Calu3 (cell line): ENCODE measurements around the gene DCAF12. TPM values are rescaled to one million over a fixed set of nuclear protein-coding genes. Genes with fewer than 3 reads are reported as not detected.

ENCODE experiments used
- BruUV-seq: library from RNA; stranded (reverse); fragments of 400-500 nt; replicated peaks from 2 replicates; lab custom pipeline; 2021; lab: Mats Ljungman, UMichigan
- CTCF ChIA-PET: fragments of 300-600 bp; sonication (Branson Sonifier 250); formaldehyde crosslinking; loops from one replicate; lab custom pipeline; 2022; ENCODE audit warnings: antibody characterized with exemption; lab: Charles Lee
- DNase-seq: peaks from one replicate; pipeline ENCODE4 v3.0.0; 2022
- H3K27ac Mint-ChIP-seq: one replicate; pipeline ENCODE4 v1.8.0; 2022; ENCODE audit warnings: mixed read lengths; ENCODE audit not compliant: unreplicated experiment
- H3K27me3 Mint-ChIP-seq: one replicate; pipeline ENCODE4 v1.8.0; 2022; ENCODE audit warnings: mixed read lengths; ENCODE audit not compliant: unreplicated experiment
- H3K36me3 Mint-ChIP-seq: one replicate; pipeline ENCODE4 v1.8.0; 2022; ENCODE audit warnings: mild to moderate bottlenecking, moderate library complexity, mixed read lengths; ENCODE audit not compliant: insufficient read depth, unreplicated experiment
- H3K4me1 Mint-ChIP-seq: one replicate; pipeline ENCODE4 v1.8.0; 2022; ENCODE audit warnings: mild to moderate bottlenecking, low read depth, mixed read lengths; ENCODE audit not compliant: unreplicated experiment
- H3K4me3 Mint-ChIP-seq: one replicate; pipeline ENCODE4 v1.8.0; 2022; ENCODE audit warnings: mild to moderate bottlenecking, low read depth, moderate library complexity, mixed read lengths; ENCODE audit not compliant: unreplicated experiment
- H3K9me3 Mint-ChIP-seq: one replicate; pipeline ENCODE4 v1.8.0; 2022; ENCODE audit warnings: low read depth, mixed read lengths; ENCODE audit not compliant: unreplicated experiment
- intact Hi-C: fragments of 100-400 bp; cut with micrococcal nuclease; formaldehyde crosslinking; loops from one replicate; pipeline ENCODE4 v1.10.0; 2022; ENCODE audit not compliant: unreplicated experiment
- total RNA-seq: library from RNA; stranded (reverse); gene quantifications from 2 replicates; pipeline ENCODE4 v1.2.3, GENCODE V29; 2022
- TF ChIP-seq, protein P1 (sequence below): fragments of 200-600 bp; IDR thresholded peaks from one replicate; pipeline ENCODE4 v1.8.0; 2022; ENCODE audit warnings: antibody characterized with exemption; ENCODE audit not compliant: unreplicated experiment

DCAF12 gene
- total RNA-seq, 1 experiment from 2014 or later: 20.8 TPM

DNA sequence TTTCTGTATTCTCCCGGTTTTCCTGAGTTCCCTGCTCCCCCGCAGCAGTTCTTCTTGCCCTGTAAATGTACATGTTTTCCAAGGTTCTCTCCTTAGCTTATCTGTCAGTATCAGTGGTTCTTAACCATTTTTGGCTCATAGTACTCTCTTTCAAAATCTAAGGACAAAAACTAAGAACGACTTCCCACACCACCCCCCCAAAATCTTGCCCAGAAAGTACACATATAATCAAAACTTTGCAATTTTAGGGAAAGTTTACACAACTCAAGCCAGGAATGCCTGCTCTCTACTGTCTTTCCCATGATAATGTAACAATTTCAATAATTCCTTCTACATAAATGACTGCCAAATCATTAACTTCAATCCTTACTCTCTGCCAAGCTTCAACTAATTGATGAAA is 4.5 kb downstream of the DCAF12 start:
- no peaks in the 10 kb centered on the region for H3K9me3 Mint-ChIP-seq
- no peak overlapping the region for H3K4me3 Mint-ChIP-seq
- TF ChIP-seq, protein P1, sequence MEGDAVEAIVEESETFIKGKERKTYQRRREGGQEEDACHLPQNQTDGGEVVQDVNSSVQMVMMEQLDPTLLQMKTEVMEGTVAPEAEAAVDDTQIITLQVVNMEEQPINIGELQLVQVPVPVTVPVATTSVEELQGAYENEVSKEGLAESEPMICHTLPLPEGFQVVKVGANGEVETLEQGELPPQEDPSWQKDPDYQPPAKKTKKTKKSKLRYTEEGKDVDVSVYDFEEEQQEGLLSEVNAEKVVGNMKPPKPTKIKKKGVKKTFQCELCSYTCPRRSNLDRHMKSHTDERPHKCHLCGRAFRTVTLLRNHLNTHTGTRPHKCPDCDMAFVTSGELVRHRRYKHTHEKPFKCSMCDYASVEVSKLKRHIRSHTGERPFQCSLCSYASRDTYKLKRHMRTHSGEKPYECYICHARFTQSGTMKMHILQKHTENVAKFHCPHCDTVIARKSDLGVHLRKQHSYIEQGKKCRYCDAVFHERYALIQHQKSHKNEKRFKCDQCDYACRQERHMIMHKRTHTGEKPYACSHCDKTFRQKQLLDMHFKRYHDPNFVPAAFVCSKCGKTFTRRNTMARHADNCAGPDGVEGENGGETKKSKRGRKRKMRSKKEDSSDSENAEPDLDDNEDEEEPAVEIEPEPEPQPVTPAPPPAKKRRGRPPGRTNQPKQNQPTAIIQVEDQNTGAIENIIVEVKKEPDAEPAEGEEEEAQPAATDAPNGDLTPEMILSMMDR: no peak
- peaks cover 38% of the 10 kb centered on the region for H3K36me3 Mint-ChIP-seq
- BruUV-seq: no TSS peak
- H3K4me1 Mint-ChIP-seq: peaks cover 28% of the 10 kb centered on the region
- no peak overlapping the region for H3K27ac Mint-ChIP-seq
- no peaks in the 10 kb centered on the region for H3K27me3 Mint-ChIP-seq
- CTCF ChIA-PET: interaction anchor here (0.7 kb wide), 1 partner anchor 201 kb away, joined by 3 read pairs; no protein-coding TSS in a partner anchor
- intact Hi-C loops: loop anchor here (10.0 kb wide), 1 partner anchor 63 kb away; no protein-coding TSS in a partner anchor
- no peak for DNase-seq

DNA sequence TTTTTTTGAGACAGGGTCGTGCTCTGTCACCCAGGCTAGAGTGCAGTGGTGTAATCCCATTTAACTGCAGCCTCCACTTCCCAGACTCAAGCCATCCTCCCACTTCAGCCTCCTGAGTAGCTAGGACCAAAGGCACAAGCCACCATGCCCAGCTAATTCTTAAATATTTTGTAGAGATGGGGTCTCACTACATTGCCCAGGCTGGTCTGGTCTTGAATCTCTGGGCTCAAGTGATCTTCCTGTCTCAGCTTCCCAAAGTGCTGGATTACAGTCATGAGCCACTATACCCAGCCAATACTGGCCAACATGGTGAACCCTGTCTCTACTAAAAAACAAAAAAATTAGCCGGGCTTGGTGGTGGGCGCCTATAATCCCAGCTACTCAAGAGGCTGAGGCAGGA is 6.8 kb downstream of the DCAF12 start:
- Mint-ChIP-seq H3K9me3 (no peaks in the 10 kb centered on the region), H3K27ac (no peak overlapping the region), H3K4me3 (no peak overlapping the region), H3K27me3 (no peaks in the 10 kb centered on the region), H3K36me3 (peaks cover 23% of the 10 kb centered on the region), H3K4me1 (peaks cover 20% of the 10 kb centered on the region)
- TF ChIP-seq, protein P1: no peak
- BruUV-seq: no TSS peak
- CTCF ChIA-PET: no interaction called here
- DNase-seq: no peak
- intact Hi-C loops: loop anchor here (10.0 kb wide), 1 partner anchor 65 kb away; no protein-coding TSS in a partner anchor

DNA sequence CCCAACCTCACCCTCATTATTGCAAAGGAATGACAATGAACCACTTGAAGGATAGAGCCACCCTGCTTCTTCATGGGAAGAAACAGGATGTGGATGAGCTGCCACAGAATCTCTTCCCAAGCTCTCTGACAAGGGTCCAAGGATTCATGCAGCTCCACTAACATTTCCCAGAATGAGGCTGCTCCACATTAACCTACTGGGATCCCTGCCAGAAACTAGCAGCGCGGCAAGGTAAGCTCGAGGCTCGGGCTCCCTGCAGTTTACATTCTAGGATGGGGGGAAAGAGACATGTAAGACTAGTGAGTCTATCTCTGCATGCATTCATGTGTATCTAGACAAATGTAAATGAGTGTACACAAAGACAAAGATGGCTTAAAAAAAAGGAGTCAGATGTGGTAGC is 12.1 kb downstream of the DCAF12 start:
- Mint-ChIP-seq H3K4me3 (no peak overlapping the region), H3K27ac (no peak overlapping the region), H3K4me1 (no peaks in the 10 kb centered on the region), H3K9me3 (no peaks in the 10 kb centered on the region), H3K27me3 (no peaks in the 10 kb centered on the region), H3K36me3 (peaks cover 5% of the 10 kb centered on the region)
- no TSS peak for BruUV-seq
- CTCF ChIA-PET: no interaction called here
- intact Hi-C loops: no loop called here
- TF ChIP-seq, protein P1: no peak
- no peak for DNase-seq

DNA sequence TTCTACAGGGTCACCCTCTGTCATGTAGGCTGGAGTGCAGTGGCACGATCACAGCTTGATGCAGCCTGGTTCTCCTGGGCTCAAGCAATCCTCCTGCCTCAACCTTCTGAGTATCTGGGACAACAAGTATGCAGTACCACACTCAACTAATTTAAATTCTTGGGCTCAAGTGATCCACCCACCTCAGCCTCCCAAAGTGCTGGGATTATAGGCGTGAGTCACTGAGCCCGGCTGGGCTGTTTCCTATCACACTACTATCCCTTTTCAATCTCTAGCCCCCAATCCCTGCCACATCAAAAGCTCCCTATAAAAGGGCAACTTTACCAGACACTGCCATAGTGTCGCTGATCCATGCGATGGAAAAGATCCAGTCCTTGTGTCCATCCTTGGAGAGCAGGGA is 20.4 kb downstream of the DCAF12 start:
- H3K4me3 Mint-ChIP-seq: no peak overlapping the region
- no peaks in the 10 kb centered on the region for H3K4me1 Mint-ChIP-seq
- intact Hi-C loops: no loop called here
- H3K27me3 Mint-ChIP-seq: no peaks in the 10 kb centered on the region
- no peak for DNase-seq
- CTCF ChIA-PET: no interaction called here
- H3K27ac Mint-ChIP-seq: no peak overlapping the region
- TF ChIP-seq, protein P1: no peak
- H3K9me3 Mint-ChIP-seq: no peaks in the 10 kb centered on the region
- peaks cover 10% of the 10 kb centered on the region for H3K36me3 Mint-ChIP-seq
- BruUV-seq: no TSS peak
